A673 (cell line): ENCODE results near the gene PMEPA1. TPM values are rescaled to one million over a fixed set of nuclear protein-coding genes. Genes with fewer than 3 reads are reported as not detected.

ENCODE experiments used
- BruUV-seq: library from RNA; stranded (reverse); fragments of 400-500 nt; replicated peaks from 2 replicates; lab custom pipeline; 2021; lab: Mats Ljungman, UMichigan
- CTCF ChIA-PET: fragments of 300-600 bp; sonication (Branson Sonifier 250); formaldehyde crosslinking; loops from one replicate; lab custom pipeline; 2022; ENCODE audit warnings: antibody characterized with exemption; lab: Charles Lee
- POLR2A ChIA-PET: fragments of 300-600 bp; sonication (Branson Sonifier 250); formaldehyde crosslinking; loops from one replicate; lab custom pipeline; 2022; ENCODE audit warnings: antibody characterized with exemption; ENCODE audit not compliant: low non-redundant PET; lab: Charles Lee
- DNase-seq: peaks from one replicate; pipeline ENCODE4 v3.0.0-alpha.2; 2015; ENCODE audit warnings: low spot score
- H3K27ac ChIP-seq: fragments of 200-600 bp; sonication (generic); 2 replicates; pipeline ENCODE4 v1.5.1; 2016; ENCODE audit warnings: mixed run types, low read depth, mild to moderate bottlenecking, mixed read lengths, antibody characterized with exemption, low read length; ENCODE audit not compliant: poor library complexity, severe bottlenecking
- H3K27me3 ChIP-seq: fragments of 200-600 bp; sonication (generic); replicated peaks from 2 replicates; pipeline ENCODE4 v1.6.1; 2017; ENCODE audit warnings: mixed run types, low read depth, mild to moderate bottlenecking, mixed read lengths, antibody characterized with exemption, low read length; ENCODE audit not compliant: insufficient read depth, poor library complexity
- H3K36me3 ChIP-seq: fragments of 200-600 bp; sonication (generic); 2 replicates; pipeline ENCODE4 v1.6.1; 2016; ENCODE audit warnings: mixed run types, mild to moderate bottlenecking, mixed read lengths, antibody characterized with exemption, low read length; ENCODE audit not compliant: insufficient read depth, poor library complexity, severe bottlenecking
- H3K4me1 ChIP-seq: fragments of 200-600 bp; sonication (generic); 2 replicates; pipeline ENCODE4 v1.6.1; 2017; ENCODE audit warnings: mixed run types, mild to moderate bottlenecking, mixed read lengths, antibody characterized with exemption, low read length; ENCODE audit not compliant: insufficient read depth, poor library complexity, severe bottlenecking
- H3K4me3 ChIP-seq: fragments of 200-600 bp; sonication (generic); 2 replicates; pipeline ENCODE4 v1.5.1; 2016; ENCODE audit warnings: low read depth, mixed run types, mild to moderate bottlenecking, mixed read lengths, low read length; ENCODE audit not compliant: poor library complexity, severe bottlenecking
- H3K9me3 ChIP-seq: fragments of 200-600 bp; sonication (generic); 2 replicates; pipeline ENCODE4 v1.6.1; 2016; ENCODE audit warnings: mixed run types, low read depth, mild to moderate bottlenecking, mixed read lengths, antibody characterized with exemption, low read length; ENCODE audit not compliant: poor library complexity, severe bottlenecking
- EZH2 ChIP-seq: fragments of 200-600 bp; sonication (generic); IDR thresholded peaks from 2 replicates; pipeline ENCODE4 v1.6.1; 2017; ENCODE audit warnings: borderline replicate concordance, low read depth, mild to moderate bottlenecking, mixed read lengths, antibody characterized with exemption, low read length; ENCODE audit not compliant: poor library complexity, severe bottlenecking
- intact Hi-C: fragments of 100-400 bp; cut with micrococcal nuclease; formaldehyde crosslinking; loops from one replicate; pipeline ENCODE4 v1.10.0; 2022; ENCODE audit not compliant: unreplicated experiment
- total RNA-seq: library from RNA; stranded (reverse); gene quantifications from 2 replicates; pipeline ENCODE4 v1.2.3, GENCODE V29; 2021
- TF ChIP-seq, protein P1 (sequence below): fragments of 300-800, 200-600 bp; sonication (generic); conservative IDR thresholded peaks from 2 replicates; pipeline ENCODE4 v1.5.1; 2017; ENCODE audit warnings: low read depth, mild to moderate bottlenecking, antibody characterized with exemption, low read length, moderate library complexity, mixed read lengths

PMEPA1 gene
- total RNA-seq, 1 experiment from 2014 or later, result 9.7 TPM

DNA sequence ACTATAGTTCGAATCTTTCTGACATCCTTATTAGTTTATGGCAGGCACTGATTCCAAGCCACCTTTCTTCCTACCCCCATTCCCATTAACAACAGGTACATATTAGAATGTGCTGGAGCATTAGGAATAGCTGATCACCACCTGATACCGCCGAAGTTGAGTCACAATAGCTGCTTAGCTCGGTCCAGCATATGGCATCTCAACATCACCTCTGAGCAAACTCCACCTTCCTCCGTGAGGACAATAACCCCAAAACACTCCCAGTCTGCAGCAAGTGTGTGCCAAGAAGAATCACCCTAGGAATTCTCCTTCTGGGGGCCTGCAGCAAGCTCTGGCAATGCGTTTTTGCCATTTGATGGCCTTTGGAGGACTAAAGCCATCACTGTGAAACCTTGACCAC lies 8.7 kb downstream of the PMEPA1 start:
- Histone ChIP-seq H3K9me3 (no peaks in the 10 kb centered on the region), H3K27me3 (no peaks in the 10 kb centered on the region), H3K4me3 (no peak overlapping the region), H3K27ac (no peak overlapping the region), H3K4me1 (peaks cover under 1% of the 10 kb centered on the region), H3K36me3 (no peaks in the 10 kb centered on the region)
- BruUV-seq, result no TSS peak
- intact Hi-C loops, result no loop called here
- no peak for TF ChIP-seq EZH2
- POLR2A ChIA-PET, result no interaction called here
- no peak for DNase-seq
- CTCF ChIA-PET, result no interaction called here

DNA sequence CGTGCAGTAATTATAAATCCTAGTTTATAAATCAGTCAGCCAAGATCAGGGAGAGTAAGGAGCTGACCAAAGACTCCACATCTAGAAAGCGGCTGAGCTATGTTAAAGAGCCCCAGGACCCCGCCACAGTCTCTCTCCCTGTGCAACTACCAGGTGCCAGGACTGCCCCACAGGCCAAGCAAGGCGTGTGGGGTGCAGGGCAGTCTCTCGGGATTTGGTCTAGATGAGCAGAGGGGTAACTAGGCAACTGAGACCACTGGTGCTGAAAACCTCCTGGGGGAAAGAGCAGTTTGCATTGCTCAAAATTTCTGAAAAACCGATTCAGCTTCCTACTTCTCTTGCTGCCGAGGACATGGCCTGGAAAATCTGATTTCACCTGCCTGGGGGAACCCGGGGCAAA lies 10.4 kb downstream of the PMEPA1 start:
- no peak overlapping the region for H3K27ac ChIP-seq
- H3K9me3 ChIP-seq, result no peaks in the 10 kb centered on the region
- no peak overlapping the region for H3K4me3 ChIP-seq
- no peaks in the 10 kb centered on the region for H3K36me3 ChIP-seq
- ChIA-PET POLR2A (no interaction called here), CTCF (interaction anchor here (0.5 kb wide), 1 partner anchor 105 kb away, joined by 3 read pairs; no protein-coding TSS in a partner anchor)
- peaks cover 4% of the 10 kb centered on the region for H3K4me1 ChIP-seq
- intact Hi-C loops, result no loop called here
- no peaks in the 10 kb centered on the region for H3K27me3 ChIP-seq
- no peak for TF ChIP-seq EZH2
- no TSS peak for BruUV-seq
- no peak for DNase-seq

GRCh38 chr20:57698867-57699275 lies 10.9 kb downstream of the PMEPA1 start:
- TF ChIP-seq EZH2, result no peak
- TF ChIP-seq, protein P1, sequence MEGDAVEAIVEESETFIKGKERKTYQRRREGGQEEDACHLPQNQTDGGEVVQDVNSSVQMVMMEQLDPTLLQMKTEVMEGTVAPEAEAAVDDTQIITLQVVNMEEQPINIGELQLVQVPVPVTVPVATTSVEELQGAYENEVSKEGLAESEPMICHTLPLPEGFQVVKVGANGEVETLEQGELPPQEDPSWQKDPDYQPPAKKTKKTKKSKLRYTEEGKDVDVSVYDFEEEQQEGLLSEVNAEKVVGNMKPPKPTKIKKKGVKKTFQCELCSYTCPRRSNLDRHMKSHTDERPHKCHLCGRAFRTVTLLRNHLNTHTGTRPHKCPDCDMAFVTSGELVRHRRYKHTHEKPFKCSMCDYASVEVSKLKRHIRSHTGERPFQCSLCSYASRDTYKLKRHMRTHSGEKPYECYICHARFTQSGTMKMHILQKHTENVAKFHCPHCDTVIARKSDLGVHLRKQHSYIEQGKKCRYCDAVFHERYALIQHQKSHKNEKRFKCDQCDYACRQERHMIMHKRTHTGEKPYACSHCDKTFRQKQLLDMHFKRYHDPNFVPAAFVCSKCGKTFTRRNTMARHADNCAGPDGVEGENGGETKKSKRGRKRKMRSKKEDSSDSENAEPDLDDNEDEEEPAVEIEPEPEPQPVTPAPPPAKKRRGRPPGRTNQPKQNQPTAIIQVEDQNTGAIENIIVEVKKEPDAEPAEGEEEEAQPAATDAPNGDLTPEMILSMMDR, result no peak
- H3K27ac ChIP-seq, result no peak overlapping the region
- H3K9me3 ChIP-seq, result no peaks in the 10 kb centered on the region
- H3K4me3 ChIP-seq, result no peak overlapping the region
- POLR2A ChIA-PET, result no interaction called here
- H3K27me3 ChIP-seq, result no peaks in the 10 kb centered on the region
- BruUV-seq, result no TSS peak
- no peaks in the 10 kb centered on the region for H3K36me3 ChIP-seq
- DNase-seq, result no peak
- CTCF ChIA-PET, result no interaction called here
- intact Hi-C loops, result no loop called here
- H3K4me1 ChIP-seq, result peaks cover 4% of the 10 kb centered on the region

- DNase-seq, result peak; percentile 74
- H3K4me1 ChIP-seq, result peaks cover 4% of the 10 kb centered on the region
- no peaks in the 10 kb centered on the region for H3K9me3 ChIP-seq
- no peak overlapping the region for H3K27ac ChIP-seq
- TF ChIP-seq EZH2, result no peak
- TF ChIP-seq, protein P1, result no peak
- H3K36me3 ChIP-seq, result no peaks in the 10 kb centered on the region
- BruUV-seq, result no TSS peak
- ChIA-PET POLR2A (no interaction called here), CTCF (no interaction called here)
- no peak overlapping the region for H3K4me3 ChIP-seq
- intact Hi-C loops, result no loop called here
- H3K27me3 ChIP-seq, result no peaks in the 10 kb centered on the region
Observed at GRCh38 chr20:57698116-57698866, 11.5 kb downstream of the PMEPA1 start.
